ENCODE measurements around the gene CCDC85C.

CCDC85C gene

DNA sequence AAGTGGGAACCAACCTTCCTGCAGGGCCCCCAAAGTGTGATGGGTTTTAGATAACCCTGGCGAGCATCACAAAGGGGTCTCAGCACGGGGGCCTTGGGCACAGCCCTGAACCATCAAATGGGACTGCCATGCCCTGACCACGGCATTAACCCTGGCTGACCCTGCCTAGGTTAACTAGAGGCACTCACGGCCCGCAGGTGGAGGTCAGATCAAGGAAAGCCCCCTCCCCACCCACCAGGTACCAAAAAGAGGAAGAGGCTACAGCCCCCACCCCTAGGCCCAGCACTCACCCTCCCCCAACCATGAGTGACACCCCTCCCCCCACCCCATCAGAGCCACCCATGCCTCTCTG lies 80.3 kb downstream of the CCDC85C start:
- DNase-seq (ENCODE audit: low spot score) = no peak

DNA sequence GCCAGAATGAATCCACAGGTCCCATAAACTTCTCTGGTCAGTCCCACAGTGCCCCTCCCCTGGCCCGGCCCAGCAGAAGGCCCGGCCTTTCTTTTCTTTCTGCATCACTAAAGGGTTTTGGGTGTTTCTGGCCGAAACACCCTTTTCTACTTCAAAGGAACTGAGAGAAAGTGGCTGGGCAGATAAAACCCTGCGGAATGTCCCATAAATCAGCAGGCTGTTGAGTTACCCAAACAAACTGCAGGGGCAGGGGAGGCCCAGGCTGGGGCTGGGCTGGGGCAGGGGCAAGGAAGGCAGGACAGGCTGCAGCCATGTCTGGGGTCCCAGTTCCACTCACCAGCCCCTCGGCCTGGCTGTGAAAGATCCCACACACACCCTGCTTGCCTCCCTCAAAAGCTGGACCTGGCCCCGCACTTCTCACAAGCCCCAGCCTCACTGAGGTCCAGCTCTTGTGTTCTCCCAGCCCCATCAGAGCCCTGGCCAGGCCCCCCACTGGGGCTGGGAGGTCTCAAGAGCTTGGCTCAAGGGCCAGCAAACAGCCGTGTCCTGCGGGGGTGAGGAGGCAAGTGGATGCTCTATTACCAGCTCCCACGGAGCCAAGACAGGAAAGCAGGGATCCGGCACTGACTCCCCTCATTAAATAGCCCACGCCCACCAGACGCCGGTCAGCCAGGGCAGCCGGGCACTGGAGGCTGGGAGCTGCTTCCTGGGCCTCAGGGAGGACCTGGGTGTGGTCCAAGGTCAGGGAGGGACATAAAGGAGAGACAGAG lies 80.9 kb downstream of the CCDC85C start:
- no peak for DNase-seq (ENCODE audit: low spot score)

DNA sequence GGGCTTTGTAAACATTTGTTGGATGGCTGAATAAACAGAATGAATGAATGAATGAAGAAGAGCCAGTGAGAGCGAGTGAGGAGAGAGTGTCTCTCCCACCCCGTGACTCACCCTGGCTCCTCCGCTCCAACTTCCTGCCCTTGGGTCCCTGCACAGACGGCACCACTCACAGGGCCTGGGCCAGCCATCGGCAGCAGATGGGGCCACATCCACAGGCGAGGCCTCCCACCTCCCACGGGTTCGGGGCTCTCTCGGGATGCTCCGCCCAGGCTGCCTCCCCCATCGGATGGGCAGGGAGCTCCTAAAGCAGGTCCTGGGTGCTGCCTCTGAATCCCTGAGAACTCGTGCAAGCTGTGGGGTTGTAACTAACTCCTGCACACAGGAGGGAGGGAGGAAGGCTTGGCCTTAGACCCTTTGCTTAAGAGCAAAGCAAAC lies 81.5 kb downstream of the CCDC85C start:
- no peak for DNase-seq (ENCODE audit: low spot score)

GRCh38 chr14:99522025-99522401 lies 82.0 kb downstream of the CCDC85C start:
- DNase-seq (ENCODE audit: low spot score) = no peak

DNA sequence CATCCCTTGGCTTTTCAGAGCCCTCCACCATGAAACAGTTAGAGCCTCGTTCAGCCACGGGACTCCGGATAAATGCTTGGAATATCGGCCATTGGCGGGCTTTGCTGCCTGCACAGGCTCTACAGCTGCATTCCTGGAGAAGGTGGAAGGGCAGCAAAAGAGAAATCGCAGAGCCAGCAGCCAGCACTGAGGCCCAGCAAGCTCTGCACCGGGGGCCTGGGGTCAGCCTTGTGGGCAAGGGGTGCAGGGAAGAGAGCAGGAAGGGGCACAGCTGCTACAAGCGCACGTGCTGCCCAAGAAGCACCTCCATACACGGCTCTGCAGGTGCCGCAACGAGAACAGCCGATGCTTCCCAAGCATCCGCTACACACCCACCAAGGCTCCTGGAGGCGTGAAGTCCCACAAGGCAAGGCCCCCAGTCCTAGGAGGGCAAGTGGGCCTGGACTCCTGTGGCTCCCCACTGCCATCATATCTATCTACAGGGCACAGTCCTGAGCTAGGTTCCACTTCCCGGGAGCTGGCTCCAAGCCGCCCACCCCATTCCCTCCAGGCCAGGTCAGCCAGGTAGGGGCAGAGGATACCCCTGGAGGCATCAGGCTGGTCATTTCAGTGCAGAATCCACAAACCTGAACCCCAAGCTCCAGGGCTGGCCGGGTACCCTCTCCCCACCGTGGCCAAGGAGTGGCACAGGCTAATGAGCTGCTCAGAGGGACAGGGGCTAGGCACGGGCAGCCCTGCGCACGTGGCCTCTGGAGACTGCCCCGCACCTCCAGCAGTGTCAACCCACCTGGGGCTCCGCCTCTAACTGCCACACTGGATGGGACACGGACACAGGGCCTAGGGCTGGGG lies 82.6 kb downstream of the CCDC85C start:
- no peak for DNase-seq (ENCODE audit: low spot score)

- no peak for DNase-seq (ENCODE audit: low spot score)
Measured at GRCh38 chr14:99520571-99521081, 83.4 kb downstream of the CCDC85C start.

DNA sequence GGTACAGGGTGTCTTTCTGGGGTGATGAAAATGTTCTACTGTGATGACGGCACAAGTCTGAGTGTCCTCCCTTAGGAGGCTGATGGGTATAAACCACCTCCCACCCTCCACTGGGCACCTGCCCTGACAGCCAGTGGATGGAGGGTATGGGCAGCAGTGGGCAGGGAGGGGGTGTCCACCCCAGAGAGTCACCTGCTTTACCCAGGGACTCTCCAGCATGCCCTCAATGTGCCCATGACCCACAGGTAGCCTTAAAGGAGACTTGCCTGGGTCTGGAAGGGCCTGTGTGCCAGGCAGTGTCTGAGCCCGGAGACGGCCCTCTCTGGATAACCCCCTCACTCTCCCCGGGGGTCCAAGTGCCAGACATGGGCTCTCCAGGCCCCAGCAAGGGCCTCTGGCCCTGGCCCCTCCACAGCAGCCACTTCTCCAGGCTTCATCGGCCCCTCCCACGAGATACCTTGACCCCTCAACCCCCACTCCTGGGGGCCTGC lies 84.0 kb downstream of the CCDC85C start:
- no peak for DNase-seq (ENCODE audit: low spot score)

- DNase-seq (ENCODE audit: low spot score) = no peak
Measured at GRCh38 chr14:99519347-99519881, 84.6 kb downstream of the CCDC85C start.

- DNase-seq (ENCODE audit: low spot score) = peak; percentile 27
Measured at GRCh38 chr14:99518441-99519346, 85.3 kb downstream of the CCDC85C start.

GRCh38 chr14:99517643-99518381 lies 86.2 kb downstream of the CCDC85C start:
- DNase-seq (ENCODE audit: low spot score) = no peak

DNA sequence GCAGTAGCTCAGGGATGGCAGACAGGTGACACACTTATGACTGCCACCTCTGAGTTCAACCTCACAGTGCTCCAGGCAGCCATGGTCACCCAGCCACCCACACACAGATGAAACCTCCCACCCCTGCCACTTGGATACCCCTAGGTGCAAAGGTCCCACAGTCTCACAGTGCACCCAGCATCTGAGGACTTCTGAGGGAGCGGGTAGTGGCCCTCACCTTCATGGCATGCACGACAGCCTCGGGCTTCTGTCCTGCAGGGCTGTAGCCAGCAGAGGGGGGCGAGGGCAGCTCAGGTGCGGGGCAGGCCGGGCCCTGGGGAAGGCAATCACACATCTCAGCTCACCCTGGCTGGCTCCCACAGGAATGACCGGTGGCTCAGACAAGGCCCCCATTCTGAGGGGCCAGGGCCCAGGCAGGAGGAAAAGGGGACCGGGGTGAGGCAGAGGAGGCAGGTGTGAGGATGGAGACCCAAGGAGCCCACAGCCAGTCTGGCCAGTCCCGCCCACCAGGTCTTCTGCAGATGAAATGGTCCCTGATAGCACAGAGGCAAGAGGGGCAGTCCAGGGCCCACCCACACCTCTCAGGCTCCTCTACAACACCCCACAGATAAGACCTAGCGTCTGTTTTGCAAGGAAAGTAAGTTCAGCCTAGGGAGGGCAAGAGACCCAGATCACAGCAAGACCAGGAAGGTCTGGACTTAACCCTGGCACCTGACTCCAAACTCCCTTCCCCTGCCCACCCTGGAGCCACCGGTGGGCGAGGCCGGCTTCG lies 87.0 kb downstream of the CCDC85C start:
- no peak for DNase-seq (ENCODE audit: low spot score)

DNA sequence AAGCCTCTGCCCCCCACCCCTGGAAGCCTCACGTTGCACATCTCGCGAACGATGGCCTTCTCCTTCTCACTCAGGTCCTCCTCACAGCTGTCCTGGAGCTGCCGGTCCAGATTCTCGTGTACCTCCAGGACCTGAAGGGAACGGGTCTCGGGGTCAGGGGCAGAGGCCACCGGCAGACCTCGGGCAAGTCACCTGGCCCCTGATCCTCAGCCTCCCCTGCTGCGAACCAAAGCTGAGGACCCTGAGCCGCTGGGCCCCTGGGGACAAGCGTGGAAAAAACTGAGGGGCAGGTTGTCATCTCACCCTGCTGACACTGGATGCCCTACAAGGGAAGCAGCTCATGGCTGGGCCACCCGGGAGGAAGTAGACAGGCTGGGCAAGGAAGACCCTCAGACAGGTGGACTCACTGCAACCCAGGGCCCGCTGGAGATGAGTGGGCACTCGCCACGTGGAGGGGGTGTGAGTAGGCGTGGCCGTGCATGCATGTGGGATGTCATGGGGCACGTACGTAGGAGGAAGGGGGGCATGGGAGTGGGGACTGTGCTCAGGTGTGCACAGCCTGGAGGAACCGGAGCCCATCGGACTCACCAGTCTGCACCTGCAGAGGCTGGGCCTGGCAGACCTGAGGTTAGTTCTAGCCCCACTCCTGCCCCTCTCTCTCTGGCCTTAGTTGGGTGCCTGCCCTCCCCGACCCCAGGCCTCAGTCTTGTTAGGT lies 87.7 kb downstream of the CCDC85C start:
- no peak for DNase-seq (ENCODE audit: low spot score)

DNA sequence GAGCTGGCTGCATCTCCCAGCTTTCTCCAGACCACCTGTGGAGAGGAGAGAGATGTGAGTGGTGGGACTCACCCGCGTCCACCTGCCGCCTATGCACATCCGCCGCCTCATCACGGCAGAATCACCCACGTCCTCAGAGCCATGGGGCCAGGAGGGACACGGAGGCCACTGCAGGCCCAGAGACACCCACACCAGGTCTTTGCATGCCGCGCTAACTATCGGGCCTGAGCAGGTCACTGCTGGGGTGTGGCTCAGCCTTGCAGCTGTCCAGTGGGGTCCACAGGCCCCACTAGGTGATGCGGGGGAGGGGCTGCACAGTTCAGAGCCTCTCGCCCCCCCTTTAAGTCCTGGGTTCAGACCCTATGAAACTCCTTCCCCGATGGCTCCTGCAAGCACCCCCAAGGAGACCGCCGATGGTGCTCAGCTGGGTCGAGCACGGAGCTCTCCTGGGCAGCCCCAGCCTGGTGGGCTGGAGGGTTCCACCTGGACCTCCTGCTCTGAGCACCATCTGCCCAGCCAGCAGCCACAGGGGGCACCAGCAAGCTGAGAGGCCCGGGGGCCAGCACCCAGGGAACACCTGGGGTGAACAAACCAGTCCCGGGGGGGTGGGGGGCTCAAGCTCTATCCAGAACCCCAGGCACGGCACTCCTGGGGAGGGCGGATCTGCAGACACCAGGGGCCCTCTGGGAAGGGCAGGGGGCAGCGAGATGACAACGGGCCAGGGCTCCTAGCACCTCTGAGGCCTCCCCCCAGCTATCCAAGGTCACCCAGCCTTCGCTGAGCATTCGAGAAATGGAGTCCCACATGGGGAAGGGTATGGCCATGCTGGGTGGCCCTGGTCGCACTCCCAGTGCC lies 88.5 kb downstream of the CCDC85C start:
- DNase-seq (ENCODE audit: low spot score) = no peak

DNA sequence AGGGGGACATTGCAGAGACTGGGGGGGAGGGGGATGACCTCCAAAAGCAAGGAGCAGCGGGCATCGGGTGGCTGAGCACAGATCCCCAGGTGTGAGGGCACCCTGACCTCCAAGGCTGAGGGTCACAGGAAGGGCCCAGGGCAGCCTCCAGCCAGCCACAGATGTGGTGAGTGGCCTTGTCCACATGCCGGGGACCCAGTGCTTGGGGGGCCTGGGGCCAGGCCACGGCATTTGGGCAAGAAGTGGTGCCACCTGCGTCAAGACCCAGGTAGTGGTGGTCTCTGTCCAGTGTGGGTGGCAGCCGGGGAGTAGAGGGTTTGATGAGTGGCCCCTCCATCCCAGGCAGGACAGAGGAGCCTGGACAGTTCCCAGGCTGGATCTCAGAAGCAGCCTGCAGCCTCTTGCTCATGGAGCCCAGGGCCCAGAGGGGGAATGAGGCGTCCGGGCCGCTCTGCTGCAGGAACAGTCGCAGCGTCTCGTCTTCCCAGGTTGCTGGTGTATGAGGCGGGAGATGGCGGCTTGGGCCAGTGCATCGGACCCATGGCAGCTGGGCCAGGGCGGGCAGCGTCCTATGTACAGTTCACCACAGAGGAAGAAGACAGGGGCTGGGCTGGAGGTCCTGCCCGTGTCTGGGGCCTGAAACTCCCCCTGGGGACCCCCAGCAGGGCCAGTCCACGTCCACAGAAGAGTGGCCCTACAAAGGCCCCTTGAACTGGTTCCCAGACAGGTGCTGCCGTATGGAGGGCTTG lies 89.3 kb downstream of the CCDC85C start:
- DNase-seq (ENCODE audit: low spot score) = no peak

- no peak for DNase-seq (ENCODE audit: low spot score)
Measured at GRCh38 chr14:99513946-99514551, 90.0 kb downstream of the CCDC85C start.

DNA sequence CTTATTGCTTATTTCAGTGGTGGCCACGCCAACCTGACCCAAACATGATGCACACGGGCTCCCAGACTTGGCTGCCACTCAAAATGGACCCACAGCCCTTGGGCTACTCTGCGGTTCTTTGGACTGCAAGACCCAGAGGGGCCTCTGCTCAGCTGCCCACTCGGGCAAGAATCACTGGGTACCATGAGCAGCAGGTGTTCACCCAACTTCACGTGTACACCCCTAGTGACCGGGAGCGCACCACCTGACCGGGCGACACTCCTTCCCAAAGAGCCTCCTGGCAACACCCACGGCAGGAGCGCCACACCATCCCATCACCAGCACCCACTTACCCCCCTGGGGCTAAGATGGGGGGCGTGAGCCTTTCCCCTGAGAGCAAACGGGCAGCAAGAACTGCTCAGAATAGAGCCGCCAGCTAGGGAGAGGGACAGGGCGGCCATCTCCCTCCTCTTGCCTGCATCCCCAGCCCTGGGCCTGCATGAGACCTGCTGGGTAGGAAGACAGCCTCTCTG lies 90.8 kb downstream of the CCDC85C start:
- DNase-seq (ENCODE audit: low spot score) = no peak

Data from SK-N-DZ (cell line).